Islet of Langerhans (tissue), 1 donor: ENCODE results near the gene ODF2L.

Experiments
- FAIRE-seq: peaks from one replicate; lab custom pipeline; 2011; peaks lifted over from hg19 to GRCh38; lab: Jason Lieb, UNC

The ODF2L gene, protein sequence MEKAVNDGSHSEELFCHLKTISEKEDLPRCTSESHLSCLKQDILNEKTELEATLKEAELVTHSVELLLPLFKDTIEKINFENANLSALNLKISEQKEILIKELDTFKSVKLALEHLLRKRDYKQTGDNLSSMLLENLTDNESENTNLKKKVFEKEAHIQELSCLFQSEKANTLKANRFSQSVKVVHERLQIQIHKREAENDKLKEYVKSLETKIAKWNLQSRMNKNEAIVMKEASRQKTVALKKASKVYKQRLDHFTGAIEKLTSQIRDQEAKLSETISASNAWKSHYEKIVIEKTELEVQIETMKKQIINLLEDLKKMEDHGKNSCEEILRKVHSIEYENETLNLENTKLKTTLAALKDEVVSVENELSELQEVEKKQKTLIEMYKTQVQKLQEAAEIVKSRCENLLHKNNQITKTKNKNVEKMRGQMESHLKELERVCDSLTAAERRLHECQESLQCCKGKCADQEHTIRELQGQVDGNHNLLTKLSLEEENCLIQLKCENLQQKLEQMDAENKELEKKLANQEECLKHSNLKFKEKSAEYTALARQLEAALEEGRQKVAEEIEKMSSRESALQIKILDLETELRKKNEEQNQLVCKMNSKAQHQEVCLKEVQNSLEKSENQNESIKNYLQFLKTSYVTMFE

DNA sequence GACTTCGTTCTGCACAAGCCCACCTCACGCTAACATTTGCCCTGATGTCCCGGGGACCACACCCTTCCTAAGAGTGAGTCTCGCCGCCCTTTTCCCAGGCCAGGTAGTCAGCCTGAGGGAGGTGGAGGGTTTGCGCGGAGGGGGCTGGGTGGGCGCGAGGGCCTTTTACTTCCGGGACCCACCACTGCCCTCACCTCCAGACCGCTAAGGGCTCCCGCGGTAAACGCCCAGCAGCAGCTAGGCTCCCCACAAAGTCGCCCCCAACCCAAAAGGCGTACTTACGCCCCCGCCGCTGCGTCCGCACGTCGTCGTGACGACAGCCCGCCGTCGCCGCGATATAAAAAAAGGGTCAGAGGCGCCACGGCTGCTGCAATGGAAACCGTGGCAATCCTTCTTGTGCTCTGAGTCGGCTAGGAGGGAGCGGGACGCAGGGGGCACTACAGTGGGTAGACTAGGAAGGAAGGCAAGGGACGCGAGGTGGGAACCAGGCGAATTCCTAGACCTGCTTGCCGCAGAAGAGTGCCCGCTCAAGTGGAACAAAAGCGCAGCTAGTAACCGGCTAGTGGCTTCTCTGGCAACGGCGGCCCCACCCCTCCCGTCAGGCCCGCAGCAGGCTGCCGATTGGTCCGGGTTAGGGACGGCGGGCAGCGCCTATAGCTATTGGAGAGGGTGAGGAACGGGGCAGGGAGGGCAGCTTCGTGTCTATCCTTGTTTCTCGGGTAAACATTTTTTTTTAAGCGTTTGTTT lies at the start of gene ODF2L:
ODF2L (minus strand) TSS at position 573 of the 747 bp plus-strand sequence. CDS start 9,296 bp downstream, outside the sequence.
- FAIRE-seq: peak; percentile 60

DNA sequence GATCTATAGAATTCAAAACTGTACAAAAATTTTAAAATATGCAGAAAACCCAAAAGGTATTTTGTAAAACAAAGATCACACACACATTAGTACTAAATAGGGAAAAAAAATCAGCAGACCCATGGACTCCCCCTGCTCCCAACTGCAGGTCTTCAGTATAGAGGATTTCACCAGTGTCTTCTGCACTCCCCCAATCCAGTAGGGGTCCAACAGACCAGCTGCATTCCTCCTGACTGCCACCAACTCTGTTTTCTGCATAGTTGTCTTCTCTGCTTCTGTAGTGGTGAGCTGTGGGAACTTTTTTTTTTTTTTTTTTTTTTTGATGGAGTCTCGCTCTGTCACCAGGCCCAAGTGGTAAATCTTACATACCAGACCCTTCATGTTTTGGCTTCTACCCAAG lies 49.8 kb upstream of the ODF2L start:
- FAIRE-seq: no peak

DNA sequence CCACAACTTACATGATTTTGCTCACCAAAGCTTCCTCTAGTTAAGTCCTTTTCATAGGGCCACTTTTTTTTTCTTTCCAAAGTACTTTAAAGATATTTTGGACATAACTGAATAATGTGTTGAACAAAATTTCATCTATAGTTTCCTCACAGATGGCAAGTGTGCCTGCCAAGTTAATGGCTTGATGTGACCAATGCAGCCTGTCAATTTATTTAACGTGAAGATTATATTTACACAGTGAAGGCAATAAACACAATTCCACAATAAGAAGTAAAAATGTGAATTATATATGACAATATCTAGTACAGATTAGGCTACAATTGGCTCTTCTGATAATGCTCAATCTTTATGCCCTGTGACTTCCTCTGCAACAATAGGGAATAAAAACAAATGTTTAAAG lies 45.9 kb upstream of the ODF2L start:
- FAIRE-seq: no peak

DNA sequence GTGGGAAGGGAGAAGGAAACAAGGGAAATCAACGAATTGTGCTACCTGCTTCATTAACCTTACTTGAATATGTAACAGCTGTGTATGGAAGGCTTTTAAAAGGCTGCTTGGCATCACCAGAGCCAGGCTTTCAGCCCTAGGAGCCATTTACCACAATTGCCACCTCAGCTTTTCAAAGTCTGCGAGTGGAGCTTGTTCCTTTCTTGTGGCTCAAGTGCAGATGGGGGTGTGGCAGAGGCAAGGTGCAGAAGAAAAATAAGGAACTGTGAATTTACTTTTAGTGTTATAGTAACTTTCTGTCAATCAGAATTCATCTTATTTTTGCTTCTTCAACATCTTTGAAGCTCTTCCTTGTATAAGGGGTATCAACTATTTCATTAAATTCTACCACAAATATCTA lies 45.5 kb upstream of the ODF2L start:
- FAIRE-seq: no peak

DNA sequence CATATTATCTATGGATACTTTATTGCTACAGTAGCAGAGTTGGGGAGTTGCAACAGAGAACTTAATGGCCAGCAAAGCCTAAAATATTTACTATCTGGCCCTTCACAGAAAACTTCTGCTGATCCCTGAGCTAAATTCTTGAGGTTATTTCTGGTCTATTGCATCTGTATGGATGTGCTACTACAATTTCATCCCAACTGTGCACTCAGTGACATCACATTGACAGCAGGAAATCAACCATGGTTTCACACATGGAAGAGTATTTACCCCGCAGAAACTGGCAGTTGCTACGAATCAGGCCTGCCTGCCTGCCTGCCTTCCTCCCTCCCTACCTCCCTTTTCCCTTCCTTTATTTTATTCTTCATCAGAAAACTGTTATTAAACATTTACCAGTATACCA lies 39.9 kb upstream of the ODF2L start:
- no peak for FAIRE-seq

DNA sequence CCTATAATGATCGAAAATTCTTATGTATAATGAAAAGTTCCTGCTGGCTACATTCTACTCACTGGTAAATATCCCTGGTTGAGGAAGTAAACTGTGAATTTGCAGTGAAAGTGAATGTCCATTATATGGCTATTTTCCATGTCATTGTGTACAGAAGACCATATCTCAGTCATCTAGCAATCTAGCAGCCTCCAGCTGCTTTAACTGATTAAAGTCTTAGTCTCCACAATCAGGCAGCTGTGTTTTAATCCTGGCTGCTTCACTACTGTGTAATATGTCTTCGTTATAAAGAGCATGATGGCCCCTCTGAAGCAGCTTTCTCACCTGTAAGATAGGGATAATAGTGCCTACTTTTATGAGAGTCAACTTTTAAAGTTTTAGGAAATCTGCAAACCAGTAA lies 39.2 kb upstream of the ODF2L start:
- no peak for FAIRE-seq

DNA sequence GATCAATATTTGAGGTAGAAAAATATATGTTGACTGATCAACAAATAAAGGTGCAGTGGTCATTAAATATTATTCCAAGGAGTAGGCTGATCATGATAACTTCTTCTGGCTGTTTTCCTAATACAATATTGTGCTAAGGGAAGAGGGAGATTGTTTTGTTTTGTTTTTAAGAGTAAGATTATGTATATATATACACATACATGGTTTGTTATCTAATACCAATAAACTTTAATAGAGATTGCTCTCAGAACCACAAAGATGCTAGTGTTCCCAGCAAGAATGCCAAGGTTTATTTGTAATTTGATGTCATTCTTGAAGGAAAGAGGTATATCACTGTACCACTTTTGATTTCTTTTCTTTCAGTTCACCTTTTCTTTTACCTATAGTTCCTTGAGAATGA lies 37.9 kb upstream of the ODF2L start:
- no peak for FAIRE-seq

DNA sequence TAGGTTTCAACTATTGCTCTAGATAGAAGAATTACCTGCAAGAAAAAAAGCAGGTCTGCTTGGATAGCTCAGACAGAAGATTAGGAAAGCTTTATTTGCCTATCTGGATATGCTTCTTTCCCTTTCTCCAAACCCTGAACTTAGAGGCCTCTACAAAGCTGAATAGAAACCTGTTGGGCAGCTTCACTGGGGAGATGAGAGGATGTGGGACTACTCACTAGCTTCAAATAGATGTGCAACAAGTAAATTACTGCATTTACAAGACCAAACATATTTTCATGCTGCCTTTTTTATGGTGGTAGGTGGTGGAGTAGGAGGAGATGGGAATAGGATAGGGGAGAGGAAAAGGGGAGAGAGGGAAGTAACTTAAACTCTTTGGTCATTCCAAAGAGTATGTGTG lies 34.3 kb upstream of the ODF2L start:
- no peak for FAIRE-seq

DNA sequence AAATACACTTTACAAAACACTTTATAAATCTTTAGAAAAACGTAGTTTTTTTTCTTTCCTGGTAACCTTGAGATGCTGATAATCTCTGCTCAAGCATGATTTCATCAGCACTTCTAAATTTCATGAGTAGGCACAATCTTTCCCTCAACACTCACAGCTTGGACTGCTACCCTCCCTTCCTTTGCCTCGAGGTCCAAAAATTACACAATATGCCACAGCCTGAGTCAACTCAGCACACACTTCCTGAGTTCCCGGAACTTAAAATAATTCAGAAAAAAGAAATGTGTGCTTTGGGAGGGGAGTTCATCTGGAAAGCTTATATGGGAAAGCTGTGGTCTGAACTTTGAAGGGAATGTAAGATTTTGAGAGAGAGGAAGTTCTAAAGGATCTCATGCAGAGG lies 33.7 kb upstream of the ODF2L start:
- peak; percentile 38 for FAIRE-seq

DNA sequence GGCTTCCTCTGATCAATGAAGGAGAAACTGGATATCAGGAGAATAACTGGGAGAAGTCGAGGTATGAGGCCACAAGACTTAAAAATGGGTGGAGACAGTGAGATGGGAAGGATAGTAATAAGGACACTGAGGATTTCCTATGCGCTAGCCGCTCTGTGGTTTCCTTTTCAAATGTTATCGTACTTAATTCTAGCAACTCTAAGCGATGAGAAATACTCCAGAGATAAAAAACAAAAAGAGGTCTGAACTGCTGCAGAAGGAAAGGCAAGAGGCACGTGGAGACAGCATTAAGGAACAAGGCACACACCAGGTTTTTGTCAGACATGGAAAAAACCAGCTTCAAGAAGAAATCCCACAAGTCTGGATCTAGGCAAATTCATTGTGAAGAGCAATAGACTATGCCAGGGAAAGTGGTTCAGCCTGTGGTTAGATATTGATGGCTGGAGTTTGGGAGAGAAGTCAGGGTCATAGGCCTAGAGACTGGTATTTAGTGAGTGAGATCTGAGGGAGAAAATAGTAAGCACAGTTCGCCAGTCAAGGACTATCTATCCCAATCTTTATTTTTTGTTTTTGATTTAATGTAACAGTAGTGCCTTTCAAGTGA lies 33.1 kb upstream of the ODF2L start:
- FAIRE-seq: no peak

DNA sequence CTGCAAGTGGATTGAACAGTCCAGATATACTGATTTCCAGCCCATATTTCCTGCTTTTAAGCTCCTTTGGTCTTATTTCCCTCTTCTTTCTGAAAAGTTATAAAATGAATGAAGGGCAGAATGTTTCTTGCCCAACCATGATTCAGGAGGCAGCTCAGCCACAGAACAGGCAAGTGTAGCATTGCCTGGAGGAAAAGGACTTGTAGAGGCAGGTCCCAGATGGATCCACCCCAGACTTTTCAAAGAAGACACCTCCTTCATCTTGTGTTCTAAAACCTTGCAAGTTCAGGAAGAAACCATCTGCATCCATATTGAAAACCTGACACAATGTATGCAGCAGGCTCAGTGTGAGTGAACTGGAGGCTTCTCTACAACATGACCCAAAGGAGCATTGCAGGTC lies 27.8 kb upstream of the ODF2L start, which contains the start of gene CLCA2:
CLCA2 (plus strand) TSS at position 299 of the 400 bp plus-strand sequence; CDS start at position 376, 77 bp downstream.
- no peak for FAIRE-seq

DNA sequence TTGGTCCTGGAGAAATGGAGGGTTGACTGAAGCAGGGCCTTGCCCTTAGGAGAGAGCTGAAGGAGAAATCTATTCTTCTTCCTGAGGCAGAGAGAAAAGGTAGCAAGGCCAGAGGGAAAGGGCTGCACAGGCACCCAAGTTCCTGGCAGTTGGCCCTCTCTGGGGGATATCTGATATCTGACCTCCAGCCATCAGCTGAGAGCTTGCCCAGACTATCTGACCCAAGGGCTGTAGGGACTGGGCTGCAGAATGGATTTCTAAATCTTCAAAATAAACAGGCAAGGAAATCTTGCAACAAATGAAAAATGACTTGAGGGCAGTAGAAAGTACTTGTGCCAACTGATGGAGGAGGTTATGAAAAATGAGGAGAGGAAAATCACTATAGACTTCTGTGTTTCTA lies 27.4 kb upstream of the ODF2L start:
- no peak for FAIRE-seq

DNA sequence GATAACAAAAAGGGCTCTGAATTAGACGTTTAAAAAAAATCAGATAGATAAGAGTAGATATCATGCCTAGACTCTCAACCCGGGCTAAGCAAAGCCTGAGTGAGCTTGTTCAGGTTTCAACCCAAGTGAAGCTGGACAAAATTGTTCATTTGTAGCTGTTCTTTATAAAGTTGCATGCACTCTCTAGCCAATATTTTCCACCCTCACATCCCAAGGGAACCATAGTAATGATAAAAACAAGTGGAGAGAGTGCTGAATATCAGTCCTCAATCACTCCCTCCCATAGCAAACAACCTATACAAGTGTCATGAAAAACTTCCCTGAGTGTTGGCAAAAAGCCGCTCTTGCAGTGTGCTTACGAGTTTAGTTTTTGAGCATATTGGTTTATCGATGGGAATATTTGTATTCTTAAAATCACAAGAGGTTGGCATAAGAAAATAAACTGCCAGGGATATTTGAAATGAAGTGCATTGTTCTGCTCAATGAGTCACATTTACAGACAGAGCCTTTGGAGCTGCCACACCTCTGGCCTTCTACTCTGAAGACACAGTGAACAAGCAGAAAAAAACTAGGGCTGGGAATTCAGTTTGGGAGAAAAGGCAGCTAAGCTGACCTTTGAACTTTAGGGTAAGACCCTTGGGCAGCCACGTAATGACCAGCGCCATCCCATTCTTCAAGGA lies 25.6 kb upstream of the ODF2L start:
- FAIRE-seq: no peak

DNA sequence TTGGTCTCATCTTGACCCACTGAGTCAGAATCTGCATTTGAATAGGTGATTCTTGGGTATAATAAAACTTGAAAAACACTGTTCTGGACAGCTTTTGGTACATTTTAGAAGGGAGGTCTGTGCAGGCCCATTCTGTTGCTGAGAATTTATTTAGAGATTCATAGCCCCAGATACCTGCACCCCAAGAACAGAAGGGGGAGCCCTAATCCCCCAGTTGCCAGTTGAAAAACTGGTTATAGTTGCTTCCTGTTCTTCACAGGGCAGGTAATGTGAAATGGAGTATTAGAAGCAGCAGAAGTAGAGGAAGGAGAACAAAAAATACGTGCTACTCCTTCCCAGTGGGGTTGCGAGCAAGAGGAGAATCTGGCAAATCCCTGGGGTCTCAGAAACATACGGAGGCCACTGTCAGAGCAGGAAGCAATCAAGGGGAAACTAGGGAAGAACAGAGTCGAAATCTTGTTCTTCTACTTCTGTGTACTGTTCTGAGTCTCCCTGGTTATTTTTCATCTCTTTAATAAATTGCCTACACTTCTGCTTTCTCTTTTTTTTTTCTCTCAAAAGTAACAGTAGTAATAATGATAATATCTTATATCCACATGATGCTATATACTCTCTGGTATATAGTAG lies 23.3 kb upstream of the ODF2L start:
- FAIRE-seq: peak; percentile 17

DNA sequence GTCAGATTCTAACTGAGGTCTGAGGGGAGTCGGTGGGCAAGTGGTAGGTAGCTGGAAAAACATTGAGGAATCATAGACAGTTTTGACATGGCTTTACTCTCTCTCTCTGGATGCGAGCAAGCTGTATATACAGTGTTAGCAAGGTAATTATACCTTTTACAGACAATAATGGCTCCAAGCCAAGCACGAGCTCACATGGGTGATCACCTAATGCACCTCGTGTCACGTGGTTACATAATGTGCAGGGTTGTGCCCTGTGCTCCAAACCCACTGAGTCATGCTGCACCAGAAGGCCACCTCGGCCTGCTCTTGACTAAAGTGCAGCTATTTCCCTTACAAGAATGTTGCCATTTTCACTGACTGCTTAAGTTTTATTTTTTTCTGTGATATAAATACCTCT lies 20.2 kb upstream of the ODF2L start:
- FAIRE-seq: no peak

DNA sequence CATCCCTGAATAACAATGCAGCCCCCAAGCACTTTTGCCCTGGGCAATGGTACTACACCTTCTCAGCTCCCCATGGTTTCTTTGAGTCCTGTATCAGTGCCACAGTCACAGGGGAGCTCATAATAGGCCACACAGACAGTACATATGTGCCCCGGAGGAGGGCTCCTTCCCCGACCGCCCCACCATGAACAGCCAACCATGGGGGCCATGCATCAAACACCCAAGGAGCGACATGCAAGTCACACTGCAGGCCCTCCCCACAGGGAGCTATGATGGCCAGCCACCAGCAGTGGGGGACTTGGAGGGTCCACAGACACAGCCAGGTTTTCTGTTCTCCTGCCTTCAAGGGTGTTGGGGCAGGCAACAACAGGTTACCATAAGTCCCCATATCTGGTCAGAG lies 14.8 kb upstream of the ODF2L start:
- no peak for FAIRE-seq

DNA sequence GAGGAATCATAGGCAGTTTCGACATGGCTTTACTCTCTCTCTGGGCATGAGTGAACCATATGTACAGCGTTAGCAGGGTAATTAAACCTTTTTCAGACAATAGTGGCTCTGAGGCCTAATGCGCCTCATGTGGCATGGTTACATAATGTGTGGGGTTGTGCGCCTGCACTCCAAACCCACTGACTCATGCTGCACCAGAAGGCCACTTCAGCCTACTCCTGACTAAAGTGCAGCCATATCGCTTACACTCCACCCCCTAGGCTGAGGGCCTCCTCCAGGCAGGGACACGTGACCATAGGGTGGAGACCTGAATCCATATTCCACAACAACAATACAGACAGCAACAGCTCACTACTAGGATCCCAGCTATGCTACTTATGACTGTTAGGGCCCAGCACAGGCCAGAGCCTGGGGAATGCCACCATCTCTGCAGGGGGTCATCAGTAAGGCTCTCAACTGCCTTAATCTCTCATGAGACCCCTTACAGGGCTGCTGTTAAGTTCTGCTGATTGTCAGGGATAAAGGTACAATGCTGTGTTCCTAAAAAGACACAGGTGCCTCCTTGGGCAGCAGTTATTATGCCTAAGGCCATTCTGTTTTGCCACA lies 13.4 kb upstream of the ODF2L start:
- no peak for FAIRE-seq

DNA sequence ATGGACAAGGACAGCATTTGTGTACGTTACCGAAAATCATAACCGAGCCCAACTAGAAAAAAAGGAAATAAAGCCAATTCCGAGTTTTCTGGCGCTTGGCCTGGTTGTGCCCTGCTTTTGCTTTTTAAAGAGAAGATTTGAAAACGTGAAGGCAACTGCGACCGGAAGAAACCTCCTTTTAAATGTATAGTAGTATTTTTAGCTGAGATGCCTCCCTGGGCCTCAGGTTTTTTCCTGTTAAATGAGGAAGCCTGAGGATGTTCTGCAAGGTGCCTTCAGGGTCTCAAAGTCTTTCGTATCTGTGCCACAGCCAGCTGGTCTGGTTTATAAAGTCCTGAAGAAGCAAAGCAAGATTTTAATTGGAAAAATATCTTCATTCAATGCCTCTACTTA lies 371 bp upstream of the ODF2L start:
- FAIRE-seq: no peak

DNA sequence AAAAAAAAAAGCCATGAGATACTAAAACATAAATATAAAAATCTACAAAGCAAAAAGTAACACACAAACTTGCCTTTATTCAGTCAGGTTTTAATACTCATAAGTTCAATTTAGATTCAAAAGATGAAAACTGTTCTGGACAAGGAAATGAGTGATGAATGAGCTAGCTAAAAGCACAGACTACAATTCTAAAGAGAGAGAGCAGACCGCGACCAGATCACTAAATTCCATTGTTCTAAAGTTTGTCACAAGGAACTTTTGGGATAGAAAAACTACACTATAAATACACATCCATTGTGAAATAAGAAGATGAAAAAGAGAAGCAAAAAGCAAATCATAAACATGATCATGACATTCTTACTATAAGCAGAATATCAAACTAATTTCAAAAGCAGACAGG lies 1.7 kb downstream of the ODF2L start:
- no peak for FAIRE-seq

DNA sequence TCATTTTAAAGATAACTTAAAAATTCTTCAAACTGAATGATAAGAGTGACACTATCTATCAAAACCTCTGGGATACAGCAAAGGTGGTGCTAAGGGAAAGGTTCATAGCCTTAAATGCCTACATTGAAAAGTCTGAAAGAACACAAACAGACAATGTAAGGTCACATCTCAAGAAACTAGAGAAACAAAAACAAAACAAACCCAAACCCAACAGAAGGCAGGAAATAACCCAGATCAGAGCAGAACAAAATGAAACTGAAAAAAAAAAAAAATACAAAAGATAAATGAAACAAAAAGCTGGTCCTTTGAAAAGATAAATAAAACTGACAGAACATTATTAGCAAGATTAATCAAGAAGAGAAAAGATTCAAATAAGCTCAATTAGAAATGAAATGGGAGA lies 6.8 kb downstream of the ODF2L start:
- no peak for FAIRE-seq

DNA sequence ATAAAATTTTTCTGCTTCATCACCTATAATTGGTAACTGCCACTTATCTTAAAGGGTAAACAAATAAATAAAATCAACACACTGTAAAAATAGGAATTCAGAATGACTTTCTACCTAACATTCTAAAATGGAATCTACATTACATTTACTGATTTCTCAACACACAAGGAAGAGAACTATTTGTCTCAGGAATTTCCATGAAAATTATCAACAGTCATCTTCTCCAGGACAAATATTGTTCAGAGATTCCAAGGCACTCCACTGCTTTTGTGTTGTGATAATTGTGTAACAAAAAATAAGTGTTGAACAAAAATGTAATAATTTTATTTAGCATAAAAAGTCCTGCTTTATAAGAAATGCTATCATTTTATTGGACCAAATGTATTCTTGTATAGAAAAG lies 7.3 kb downstream of the ODF2L start:
- FAIRE-seq: peak; percentile 70
